Activated naive CD8-positive, alpha-beta T cell (primary cell): ENCODE data around the gene C11orf24.

Source experiments
- H3K27ac Mint-ChIP-seq: one replicate; pipeline ENCODE4 v1.8.0; 2021; ENCODE audit warnings: mixed read lengths
- H3K27me3 Mint-ChIP-seq: one replicate; pipeline ENCODE4 v1.8.0; 2021; ENCODE audit warnings: mixed read lengths
- H3K36me3 Mint-ChIP-seq: one replicate; pipeline ENCODE4 v1.8.0; 2021; ENCODE audit warnings: mixed read lengths
- H3K4me1 Mint-ChIP-seq: one replicate; pipeline ENCODE4 v1.8.0; 2021; ENCODE audit warnings: low read depth, mixed read lengths
- H3K4me3 Mint-ChIP-seq: one replicate; pipeline ENCODE4 v1.8.0; 2021; ENCODE audit warnings: mild to moderate bottlenecking, mixed read lengths
- H3K9me3 Mint-ChIP-seq: one replicate; pipeline ENCODE4 v1.8.0; 2021; ENCODE audit warnings: low read depth, mixed read lengths

Gene C11orf24

GRCh38 chr11:68215524-68216170 lies 56.1 kb downstream of the C11orf24 start:
- Mint-ChIP-seq H3K4me1 (peaks cover 29% of the 10 kb centered on the region), H3K27ac (peak overlapping the region; percentile 80), H3K9me3 (no peaks in the 10 kb centered on the region), H3K27me3 (no peaks in the 10 kb centered on the region), H3K36me3 (no peaks in the 10 kb centered on the region), H3K4me3 (peak overlapping the region; percentile 85)

GRCh38 chr11:68215087-68215445 lies 56.7 kb downstream of the C11orf24 start:
- Mint-ChIP-seq H3K4me1 (peaks cover 35% of the 10 kb centered on the region), H3K4me3 (peak overlapping the region; percentile 85), H3K9me3 (no peaks in the 10 kb centered on the region), H3K27me3 (no peaks in the 10 kb centered on the region), H3K36me3 (no peaks in the 10 kb centered on the region), H3K27ac (peak overlapping the region; percentile 80)

GRCh38 chr11:68214173-68215086 lies 57.3 kb downstream of the C11orf24 start:
- no peak overlapping the region for H3K27ac Mint-ChIP-seq
- peak overlapping the region; percentile 85 for H3K4me3 Mint-ChIP-seq
- H3K9me3 Mint-ChIP-seq: no peaks in the 10 kb centered on the region
- H3K36me3 Mint-ChIP-seq: no peaks in the 10 kb centered on the region
- no peaks in the 10 kb centered on the region for H3K27me3 Mint-ChIP-seq
- H3K4me1 Mint-ChIP-seq: peaks cover 41% of the 10 kb centered on the region

DNA sequence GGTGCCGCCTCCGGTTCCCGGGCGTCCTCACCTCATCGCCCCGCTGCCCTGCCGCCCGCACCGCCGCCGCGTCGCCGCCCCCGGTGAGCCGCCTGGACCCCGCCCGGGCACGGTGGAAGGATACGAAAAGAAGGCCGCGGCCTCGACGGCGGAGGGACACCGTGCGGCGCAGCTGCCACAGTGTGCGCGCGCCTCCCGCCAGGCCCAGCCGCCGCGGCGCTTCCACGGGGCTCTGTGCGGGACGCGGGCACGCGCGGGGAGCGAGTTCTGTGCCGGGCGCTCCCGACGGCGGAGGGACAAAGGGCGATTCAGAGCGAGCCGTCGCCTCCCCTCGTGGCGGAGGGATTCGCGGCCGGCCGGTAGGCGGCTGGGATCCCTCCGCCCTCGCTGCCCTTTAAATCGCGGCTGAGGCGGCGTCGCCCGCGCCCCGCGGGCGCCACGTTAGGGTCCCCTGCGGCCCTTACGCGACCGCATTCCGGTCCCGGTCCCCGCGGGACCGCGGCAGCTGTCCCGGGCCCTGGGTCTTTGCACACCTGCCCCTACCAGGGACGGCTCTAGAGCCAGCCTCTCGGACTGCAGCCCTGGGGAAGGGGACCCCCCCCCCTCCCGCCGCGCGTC lies 58.1 kb downstream of the C11orf24 start:
- H3K4me3 Mint-ChIP-seq: peak overlapping the region; percentile 67

DNA sequence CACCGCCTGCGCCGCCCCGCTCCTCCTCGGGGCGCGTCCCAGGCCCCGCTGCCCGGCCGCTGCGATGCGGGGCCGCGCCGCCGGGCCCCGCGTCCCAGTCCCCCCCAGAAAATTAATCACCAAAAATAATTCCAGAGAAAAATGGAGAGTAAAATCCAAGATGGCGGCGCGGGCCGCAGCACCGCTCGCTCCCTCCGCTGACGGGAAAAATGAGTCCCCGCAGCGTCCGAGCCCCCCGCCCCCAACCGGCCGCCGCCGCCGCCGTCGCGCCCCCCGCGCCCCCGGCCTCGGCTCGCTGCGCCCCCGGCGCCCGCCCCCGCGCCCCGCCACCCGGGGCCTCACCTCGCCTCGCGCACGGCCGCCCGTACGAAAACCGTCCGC lies 58.6 kb downstream of the C11orf24 start, which contains the start of gene KMT5B:
Gene KMT5B (minus strand): TSS at position 162 of the 381 bp plus-strand sequence. CDS start 23,220 bp downstream, outside the sequence.
- Mint-ChIP-seq H3K36me3 (no peaks in the 10 kb centered on the region), H3K4me3 (peak within 1 kb of the TSS; percentile 97), H3K9me3 (no peaks in the 10 kb centered on the region), H3K4me1 (peaks cover 51% of the 10 kb centered on the region), H3K27ac (peak within 1 kb of the TSS; percentile 96), H3K27me3 (no peaks in the 10 kb centered on the region)

More for the DNA sequence above, 58.1 kb downstream of the C11orf24 start:
- H3K4me1 Mint-ChIP-seq: peaks cover 47% of the 10 kb centered on the region
- H3K27me3 Mint-ChIP-seq: no peaks in the 10 kb centered on the region
- H3K9me3 Mint-ChIP-seq: no peaks in the 10 kb centered on the region
- H3K27ac Mint-ChIP-seq: no peak overlapping the region
- H3K36me3 Mint-ChIP-seq: no peaks in the 10 kb centered on the region

- H3K4me3 Mint-ChIP-seq: peak overlapping the region; percentile 97
- H3K27me3 Mint-ChIP-seq: no peaks in the 10 kb centered on the region
- peaks cover 51% of the 10 kb centered on the region for H3K4me1 Mint-ChIP-seq
- H3K27ac Mint-ChIP-seq: peak overlapping the region; percentile 96
- no peaks in the 10 kb centered on the region for H3K36me3 Mint-ChIP-seq
- H3K9me3 Mint-ChIP-seq: no peaks in the 10 kb centered on the region
These were observed 59.2 kb downstream of the C11orf24 start for GRCh38 chr11:68212421-68213134.

DNA sequence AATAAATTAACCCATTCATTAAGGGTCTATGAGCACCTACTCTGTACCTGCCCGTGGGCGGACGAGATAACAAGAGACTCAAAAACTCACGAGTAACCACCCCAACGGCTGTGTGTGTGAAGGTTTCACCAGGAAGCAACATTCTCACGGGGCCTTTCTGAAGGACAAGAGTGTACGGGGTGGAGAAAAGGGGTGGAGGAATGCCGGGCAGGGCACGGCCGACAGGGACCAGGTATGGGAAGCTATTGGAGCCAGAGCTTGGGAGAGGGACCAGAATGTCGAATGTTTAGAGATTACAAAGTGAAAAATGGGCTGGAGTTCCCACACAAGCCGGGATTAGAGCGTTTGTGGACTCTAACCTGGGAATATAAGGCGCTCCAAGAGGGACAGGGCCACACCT lies 60.2 kb downstream of the C11orf24 start:
- Mint-ChIP-seq H3K4me1 (peaks cover 58% of the 10 kb centered on the region), H3K27me3 (no peaks in the 10 kb centered on the region), H3K27ac (peak overlapping the region; percentile 96), H3K4me3 (peak overlapping the region; percentile 97), H3K36me3 (no peaks in the 10 kb centered on the region), H3K9me3 (no peaks in the 10 kb centered on the region)
